ENCODE measurements around the gene KRR1. TPM values are rescaled to one million over a fixed set of nuclear protein-coding genes. Genes with fewer than 3 reads are reported as not detected.

KRR1 gene
- total RNA-seq, 1 donor from 2014 or later = 57.7 TPM

DNA sequence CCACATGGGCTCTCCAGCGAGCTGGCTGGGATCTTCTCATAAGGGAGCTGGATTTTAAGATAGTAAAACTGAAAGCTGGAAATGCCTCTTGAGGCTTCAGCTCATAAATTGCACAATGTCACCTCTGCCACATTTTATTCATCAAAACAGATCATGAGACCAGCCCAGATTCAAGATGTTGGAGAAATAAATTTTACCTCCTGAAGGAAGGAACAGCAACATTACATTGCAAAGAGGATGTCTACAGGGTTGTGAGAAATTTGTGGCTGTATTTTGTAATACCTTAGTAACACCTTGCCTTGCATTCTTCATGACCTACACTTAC lies 43.1 kb upstream of the KRR1 start:
- TF ChIP-seq CTCF (IDR thresholded peaks at IDR 0.05; ENCODE audit: partially characterized antibody, unreplicated experiment) = no peak
- no peak for DNase-seq
- peaks cover 3% of the 10 kb centered on the region for H3K27me3 Mint-ChIP-seq (ENCODE audit: unreplicated experiment)
- H3K36me3 Mint-ChIP-seq (ENCODE audit: unreplicated experiment) = no peaks in the 10 kb centered on the region
- H3K9me3 Mint-ChIP-seq (ENCODE audit: unreplicated experiment) = no peaks in the 10 kb centered on the region
- H3K4me3 Mint-ChIP-seq (ENCODE audit: unreplicated experiment) = no peak overlapping the region
- no peak overlapping the region for H3K27ac Mint-ChIP-seq (ENCODE audit: unreplicated experiment)
- peaks cover 33% of the 10 kb centered on the region for H3K4me1 Mint-ChIP-seq (ENCODE audit: low read depth, unreplicated experiment)

- no peak overlapping the region for H3K4me3 Mint-ChIP-seq (ENCODE audit: unreplicated experiment)
- no peaks in the 10 kb centered on the region for H3K9me3 Mint-ChIP-seq (ENCODE audit: unreplicated experiment)
- peaks cover 29% of the 10 kb centered on the region for H3K4me1 Mint-ChIP-seq (ENCODE audit: low read depth, unreplicated experiment)
- H3K27me3 Mint-ChIP-seq (ENCODE audit: unreplicated experiment) = peaks cover 3% of the 10 kb centered on the region
- H3K36me3 Mint-ChIP-seq (ENCODE audit: unreplicated experiment) = no peaks in the 10 kb centered on the region
- no peak for DNase-seq
- H3K27ac Mint-ChIP-seq (ENCODE audit: unreplicated experiment) = no peak overlapping the region
- TF ChIP-seq CTCF (IDR thresholded peaks at IDR 0.05; ENCODE audit: partially characterized antibody, unreplicated experiment) = no peak
These were observed 42.6 kb upstream of the KRR1 start for GRCh38 chr12:75553836-75554555.

- H3K27ac Mint-ChIP-seq (ENCODE audit: unreplicated experiment) = no peak overlapping the region
- peaks cover 3% of the 10 kb centered on the region for H3K27me3 Mint-ChIP-seq (ENCODE audit: unreplicated experiment)
These were observed 42.0 kb upstream of the KRR1 start for GRCh38 chr12:75553398-75553797.

DNA sequence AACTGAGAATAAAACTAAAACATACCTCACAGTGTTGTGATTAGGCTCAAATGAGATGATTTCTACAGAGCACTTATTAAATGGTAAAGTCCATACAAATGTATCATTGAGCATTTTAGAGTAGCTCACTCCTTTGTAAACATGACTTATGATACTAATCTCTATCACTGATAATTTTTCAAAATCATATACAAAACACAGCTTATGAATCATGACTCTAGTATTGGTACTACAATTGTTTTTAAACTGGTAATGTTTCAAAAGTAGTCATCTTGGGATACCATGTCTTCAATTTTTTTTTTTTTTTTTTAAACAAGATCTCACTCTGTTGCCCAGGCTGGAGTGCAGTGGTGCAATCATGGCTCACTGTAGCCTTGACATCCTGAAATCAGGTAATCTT lies 40.1 kb upstream of the KRR1 start:
- no peak for DNase-seq
- no peaks in the 10 kb centered on the region for H3K9me3 Mint-ChIP-seq (ENCODE audit: unreplicated experiment)
- H3K36me3 Mint-ChIP-seq (ENCODE audit: unreplicated experiment) = no peaks in the 10 kb centered on the region
- no peak overlapping the region for H3K27ac Mint-ChIP-seq (ENCODE audit: unreplicated experiment)
- H3K4me3 Mint-ChIP-seq (ENCODE audit: unreplicated experiment) = no peak overlapping the region
- TF ChIP-seq CTCF (IDR thresholded peaks at IDR 0.05; ENCODE audit: partially characterized antibody, unreplicated experiment) = no peak
- H3K4me1 Mint-ChIP-seq (ENCODE audit: low read depth, unreplicated experiment) = peaks cover 18% of the 10 kb centered on the region
- H3K27me3 Mint-ChIP-seq (ENCODE audit: unreplicated experiment) = no peaks in the 10 kb centered on the region

More at GRCh38 chr12:75553398-75553797, 42.0 kb upstream of the KRR1 start:
- Mint-ChIP-seq H3K4me1 (ENCODE audit: low read depth, unreplicated experiment) (peaks cover 24% of the 10 kb centered on the region), H3K36me3 (ENCODE audit: unreplicated experiment) (no peaks in the 10 kb centered on the region), H3K9me3 (ENCODE audit: unreplicated experiment) (no peaks in the 10 kb centered on the region), H3K4me3 (ENCODE audit: unreplicated experiment) (no peak overlapping the region)
- no peak for DNase-seq
- no peak for TF ChIP-seq CTCF (IDR thresholded peaks at IDR 0.05; ENCODE audit: partially characterized antibody, unreplicated experiment)

- Mint-ChIP-seq H3K27ac (ENCODE audit: unreplicated experiment) (no peak overlapping the region), H3K36me3 (ENCODE audit: unreplicated experiment) (no peaks in the 10 kb centered on the region)
These were observed 39.2 kb upstream of the KRR1 start for GRCh38 chr12:75550401-75551240.

More at GRCh38 chr12:75550401-75551240, 39.2 kb upstream of the KRR1 start:
- no peaks in the 10 kb centered on the region for H3K9me3 Mint-ChIP-seq (ENCODE audit: unreplicated experiment)
- no peak overlapping the region for H3K4me3 Mint-ChIP-seq (ENCODE audit: unreplicated experiment)
- H3K27me3 Mint-ChIP-seq (ENCODE audit: unreplicated experiment) = no peaks in the 10 kb centered on the region
- H3K4me1 Mint-ChIP-seq (ENCODE audit: low read depth, unreplicated experiment) = peaks cover 15% of the 10 kb centered on the region
- no peak for TF ChIP-seq CTCF (IDR thresholded peaks at IDR 0.05; ENCODE audit: partially characterized antibody, unreplicated experiment)
- DNase-seq = no peak
